GM19099 (cell line): ENCODE results near the gene TASP1.

Source experiments
- POLR2A ChIP-seq: IDR thresholded peaks from 3 replicates; pipeline ENCODE4 v1.6.1; 2011; ENCODE audit warnings: low read depth; ENCODE audit not compliant: insufficient read length; ENCODE audit errors: extremely low read depth

TASP1 gene

GRCh38 chr20:13638496-13639149 lies at the start of gene TASP1:
TASP1 (minus strand) TSS chr20:13638932; CDS start chr20:13630078, 8,854 bp downstream.
- TF ChIP-seq POLR2A, result peak; percentile 63

- TF ChIP-seq POLR2A, result no peak
Observed at GRCh38 chr20:13687815-13688214, 49.1 kb upstream of the TASP1 start.

- no peak for TF ChIP-seq POLR2A
Observed at GRCh38 chr20:13685623-13686022, 46.9 kb upstream of the TASP1 start.

- no peak for TF ChIP-seq POLR2A
Observed at GRCh38 chr20:13684566-13685222, 46.0 kb upstream of the TASP1 start.

GRCh38 chr20:13683833-13684232 lies 45.1 kb upstream of the TASP1 start:
- TF ChIP-seq POLR2A, result no peak

- no peak for TF ChIP-seq POLR2A
Observed at GRCh38 chr20:13681248-13682125, 42.8 kb upstream of the TASP1 start.

- TF ChIP-seq POLR2A, result no peak
Observed at GRCh38 chr20:13678944-13679343, 40.2 kb upstream of the TASP1 start.

GRCh38 chr20:13677241-13677640 lies 38.5 kb upstream of the TASP1 start:
- no peak for TF ChIP-seq POLR2A

GRCh38 chr20:13676682-13677081 lies 38.0 kb upstream of the TASP1 start:
- no peak for TF ChIP-seq POLR2A

- TF ChIP-seq POLR2A, result no peak
Observed at GRCh38 chr20:13672690-13673089, 34.0 kb upstream of the TASP1 start.

- no peak for TF ChIP-seq POLR2A
Observed at GRCh38 chr20:13671916-13672378, 33.2 kb upstream of the TASP1 start.

- no peak for TF ChIP-seq POLR2A
Observed at GRCh38 chr20:13671512-13671911, 32.8 kb upstream of the TASP1 start.

- no peak for TF ChIP-seq POLR2A
Observed at GRCh38 chr20:13670160-13670559, 31.4 kb upstream of the TASP1 start.

GRCh38 chr20:13665709-13666395 lies 27.1 kb upstream of the TASP1 start:
- no peak for TF ChIP-seq POLR2A

- TF ChIP-seq POLR2A, result no peak
Observed at GRCh38 chr20:13661070-13661685, 22.4 kb upstream of the TASP1 start.

GRCh38 chr20:13659288-13659687 lies 20.6 kb upstream of the TASP1 start:
- no peak for TF ChIP-seq POLR2A
